Stimulated activated CD4-positive, alpha-beta T cell treated with anti-CD3 and anti-CD28 coated beads, Interleukin-4, amount 100 ng/mL, for 48 hours (primary cell): Measurements from ENCODE around the gene RNF10.
A peak's percentile ranks its signal among the peaks of the same experiment; 100 is the strongest.
"Not testable (repeated sequence)": the region's sequence is repeated elsewhere in the genome, so short reads cannot be mapped to it uniquely, and the experiment has no call there.

Experiments
- DNase-seq, 2 donors: peaks; one replicate each; pipeline ENCODE4 v3.0.0-alpha.2; 2020; ENCODE audit warnings: low read depth in 2 of 2

The RNF10 gene

DNA sequence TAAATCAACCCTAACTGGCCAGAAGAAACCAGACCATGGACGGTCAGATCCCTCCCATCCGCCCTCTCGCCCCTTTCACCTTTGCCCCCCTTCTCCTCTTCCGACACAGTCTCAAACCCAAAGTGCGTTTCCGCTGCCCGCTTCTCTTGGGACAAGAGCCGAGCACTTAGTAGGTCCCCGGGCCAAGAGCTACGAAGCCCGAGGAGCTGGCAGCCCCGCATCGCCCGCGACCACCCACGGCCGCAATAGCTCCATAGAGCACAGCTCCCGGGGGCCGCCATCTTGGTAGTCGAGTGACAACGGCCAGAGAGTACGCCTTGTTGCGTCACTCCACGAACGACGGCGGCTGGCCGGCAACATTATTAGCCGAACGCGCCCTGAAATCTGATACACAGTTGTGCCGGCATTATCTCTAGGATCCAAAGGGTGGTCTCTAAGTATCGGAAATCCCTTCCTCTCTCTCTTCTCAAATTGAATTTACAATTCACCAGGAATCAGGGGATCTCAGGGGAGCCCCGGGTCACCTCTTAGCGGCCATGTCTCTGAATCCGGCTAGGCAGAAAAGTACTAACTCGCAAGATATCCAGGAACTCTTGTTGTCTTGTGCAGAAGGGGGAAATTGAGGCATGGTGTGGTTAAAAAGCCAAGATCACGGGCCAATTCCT, 5.2 kb upstream of the RNF10 start, which contains the start of gene COQ5:
TSS of gene COQ5 (minus strand) at position 298 of the 665 bp plus-strand sequence. CDS start at position 281, 17 bp downstream.
- peak; percentile 81 for DNase-seq

GRCh38 chr12:120529641-120530417, 4.3 kb upstream of the RNF10 start:
- DNase-seq = no peak

- DNase-seq = not testable (repeated sequence)
Observed at GRCh38 chr12:120530418-120530761, 3.8 kb upstream of the RNF10 start.

- DNase-seq = no peak
Observed at GRCh38 chr12:120532701-120533238, 1.4 kb upstream of the RNF10 start.

DNA sequence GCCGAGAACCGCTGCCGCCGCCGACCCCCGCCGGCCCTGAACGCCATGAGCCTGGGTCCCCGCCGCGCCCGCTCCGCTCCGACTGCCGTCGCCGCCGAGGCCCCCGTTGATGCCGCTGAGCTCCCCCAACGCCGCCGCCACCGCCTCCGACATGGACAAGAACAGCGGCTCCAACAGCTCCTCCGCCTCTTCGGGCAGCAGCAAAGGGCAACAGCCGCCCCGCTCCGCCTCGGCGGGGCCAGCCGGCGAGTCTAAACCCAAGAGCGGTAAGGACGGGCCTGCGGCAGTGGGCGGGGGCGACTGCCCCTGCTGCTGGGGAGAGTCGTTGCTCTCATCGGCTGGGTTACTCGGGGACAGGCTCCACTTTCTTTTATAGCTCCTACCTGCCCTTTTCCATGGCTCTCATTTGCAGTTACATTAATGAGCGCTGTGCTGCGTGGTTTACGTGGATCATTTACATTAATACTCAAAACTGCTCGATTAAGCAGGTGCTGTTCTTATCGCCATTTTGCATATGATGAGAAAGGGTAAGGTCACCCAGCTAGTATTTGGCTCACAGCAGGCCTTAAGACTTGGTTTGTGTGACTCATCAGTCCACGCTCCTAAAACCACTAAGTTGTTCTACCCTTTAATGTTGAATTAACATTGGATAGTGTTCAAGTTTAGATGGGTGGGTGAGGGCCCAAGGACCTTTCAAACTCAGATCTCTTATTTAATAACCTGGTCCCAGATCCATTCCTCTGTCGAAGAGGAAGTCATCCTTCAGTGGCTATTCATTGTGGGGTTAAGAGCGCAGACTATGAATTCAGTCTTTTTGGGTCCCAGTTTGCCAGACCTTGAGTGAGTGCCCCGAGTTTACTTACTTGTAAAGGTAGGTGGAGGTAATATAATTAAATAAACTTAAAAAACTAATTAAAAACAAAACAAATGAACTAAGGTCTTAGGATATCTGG, 823 bp downstream of the RNF10 start:
- peak; percentile 38 to 42 for DNase-seq

DNA sequence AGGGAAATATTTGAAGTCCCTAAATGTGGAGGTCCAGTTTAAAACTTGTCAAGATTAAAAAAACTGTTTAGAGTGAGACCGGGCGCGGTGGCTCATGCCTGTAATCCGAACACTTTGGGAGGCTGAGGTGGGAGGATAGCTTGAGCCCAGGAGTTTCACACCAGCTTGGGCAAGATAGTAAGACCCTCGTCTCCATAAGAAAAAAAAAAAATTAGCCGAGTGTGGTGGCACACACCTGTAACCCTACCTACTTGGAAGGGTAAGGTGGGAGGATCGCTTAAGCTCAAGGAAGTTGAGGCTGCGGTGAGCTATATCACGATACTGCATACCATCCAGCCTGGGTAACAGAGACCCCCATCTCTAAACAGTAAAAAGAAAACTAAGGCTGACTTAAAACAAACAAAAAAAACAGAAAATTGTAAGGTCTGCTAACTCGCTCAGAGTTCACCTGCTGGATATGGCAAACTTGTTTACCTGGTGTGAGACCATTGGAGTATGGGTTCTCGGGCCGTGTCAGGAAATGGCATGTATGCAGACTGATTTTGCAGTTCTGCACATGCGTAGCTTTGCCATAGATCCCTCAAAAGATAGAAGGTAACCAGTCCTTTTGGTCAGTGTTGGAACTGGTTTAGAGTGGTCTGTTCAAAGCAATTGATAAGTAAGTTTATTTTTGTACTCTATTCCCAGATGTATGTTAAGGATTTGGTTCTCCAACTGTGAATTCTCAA, 2.1 kb downstream of the RNF10 start:
- DNase-seq = no peak

GRCh38 chr12:120537856-120538220, 3.7 kb downstream of the RNF10 start:
- no peak for DNase-seq

GRCh38 chr12:120538281-120539156, 4.4 kb downstream of the RNF10 start:
- no peak for DNase-seq

DNA sequence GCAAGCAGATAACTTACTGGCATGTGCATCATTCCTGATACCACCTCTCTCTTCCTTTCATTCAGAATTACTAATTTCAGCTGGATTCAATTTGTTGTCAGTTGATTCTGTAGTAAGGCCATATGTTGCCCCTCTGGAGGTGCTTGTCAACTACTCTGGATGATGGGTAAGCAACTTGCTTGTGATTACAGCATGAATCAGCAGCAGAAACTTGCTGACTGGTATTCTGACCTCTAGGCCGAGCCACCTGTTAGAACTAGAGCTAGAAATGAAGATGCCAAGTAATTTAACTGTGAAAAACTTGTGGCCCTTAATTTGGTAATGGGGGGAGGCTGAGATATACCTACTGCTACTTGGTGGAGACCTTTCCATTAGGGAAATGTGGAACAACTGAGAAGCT, 5.1 kb downstream of the RNF10 start:
- no peak for DNase-seq

DNA sequence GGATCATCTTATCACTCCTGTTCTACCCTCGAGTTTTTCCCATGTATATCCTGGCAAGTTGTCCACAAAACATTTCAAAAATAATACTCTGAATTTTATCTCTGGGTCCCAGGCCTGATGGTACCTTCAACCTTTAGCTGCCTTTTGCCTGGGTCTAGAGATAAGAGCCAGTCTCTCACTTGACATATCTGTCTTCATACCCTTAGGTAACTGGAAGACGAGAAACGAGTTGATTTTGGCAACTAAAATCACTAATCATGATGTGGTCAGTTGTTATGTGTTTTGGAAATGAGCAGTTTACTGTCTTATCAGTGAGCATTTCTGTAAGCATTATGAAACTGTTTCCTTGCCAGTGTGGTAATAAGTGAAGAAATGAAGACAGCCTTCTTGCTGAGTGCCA, 6.3 kb downstream of the RNF10 start:
- no peak for DNase-seq

GRCh38 chr12:120542166-120542565, 8.0 kb downstream of the RNF10 start:
- DNase-seq = no peak

- DNase-seq = no peak
Observed at GRCh38 chr12:120544691-120545090, 10.5 kb downstream of the RNF10 start.

DNA sequence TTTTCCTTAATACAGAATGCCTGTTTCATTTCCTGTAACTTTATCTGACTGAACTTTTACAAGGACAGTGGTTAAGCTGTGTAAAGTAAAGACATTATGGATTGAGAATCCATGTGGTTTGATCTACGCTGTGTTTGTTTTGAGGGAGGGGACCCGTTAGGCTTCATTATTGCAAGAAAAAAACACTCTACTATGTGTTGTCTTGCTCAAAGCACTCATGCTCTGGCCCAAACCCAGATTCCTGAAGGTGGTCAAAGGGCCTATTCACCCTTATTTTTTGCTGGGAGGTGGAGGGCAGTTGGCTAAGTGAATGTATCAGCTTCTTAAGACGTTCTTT, 11.9 kb downstream of the RNF10 start:
- no peak for DNase-seq

- DNase-seq = no peak
Observed at GRCh38 chr12:120554678-120555077, 20.5 kb downstream of the RNF10 start.

GRCh38 chr12:120557589-120557988, 23.4 kb downstream of the RNF10 start:
- no peak for DNase-seq

GRCh38 chr12:120562906-120563305, 28.8 kb downstream of the RNF10 start:
- DNase-seq = no peak

- no peak for DNase-seq
Observed at GRCh38 chr12:120563495-120563894, 29.3 kb downstream of the RNF10 start.

DNA sequence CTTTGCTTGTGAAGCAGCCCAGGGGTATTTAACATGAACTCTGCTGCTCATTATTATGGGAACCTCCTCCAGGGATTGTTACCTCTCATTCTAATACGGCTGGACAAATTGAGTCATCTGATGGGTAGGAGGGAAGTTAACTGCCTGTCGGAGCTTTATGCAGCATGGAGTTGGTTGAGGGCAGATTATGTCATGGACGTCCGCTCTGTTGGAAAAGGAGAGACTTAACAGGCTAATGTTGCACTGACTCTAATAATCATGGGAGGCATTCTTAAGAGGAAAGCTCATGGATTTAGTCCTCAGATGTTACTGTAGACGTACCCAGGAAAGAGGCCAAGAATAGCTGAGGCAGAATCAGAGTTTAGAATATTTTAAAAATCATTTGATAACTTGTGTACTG, 37.1 kb downstream of the RNF10 start:
- no peak for DNase-seq

- no peak for DNase-seq
Observed at GRCh38 chr12:120573560-120573959, 39.4 kb downstream of the RNF10 start.

GRCh38 chr12:120574106-120574505, 40.0 kb downstream of the RNF10 start:
- no peak for DNase-seq
